Panc1 (cell line): ENCODE data around the gene HNRNPUL1. TPM values are rescaled to one million over a fixed set of nuclear protein-coding genes. Genes with fewer than 3 reads are reported as not detected.

ENCODE experiments used
- ATAC-seq: fragments of 200-7000 bp; cut with Tn5 transposase; 2 replicates; pipeline ENCODE4 v1.9.1; 2020; ENCODE audit warnings: mild to moderate bottlenecking, moderate library complexity
- BruUV-seq: library from RNA; stranded (reverse); fragments of 400-500 nt; replicated peaks from 2 replicates; lab custom pipeline; 2021; lab: Mats Ljungman, UMichigan
- CTCF ChIA-PET: fragments of 300-600 bp; sonication (Branson Sonifier 250); formaldehyde crosslinking; loops from one replicate; lab custom pipeline; 2022; ENCODE audit warnings: antibody characterized with exemption; lab: Charles Lee
- POLR2A ChIA-PET: fragments of 300-600 bp; sonication (Branson Sonifier 250); formaldehyde crosslinking; loops from one replicate; lab custom pipeline; 2022; ENCODE audit warnings: antibody characterized with exemption; lab: Charles Lee
- DNase-seq: peaks from one replicate; pipeline ENCODE4 v3.0.0-alpha.2; 2010; ENCODE audit warnings: low read depth, low spot score
- H3K27ac ChIP-seq: 2 replicates; pipeline ENCODE4 v1.5.1; 2011; ENCODE audit warnings: mild to moderate bottlenecking, low read length, inconsistent platforms
- H3K27me3 ChIP-seq: fragments of 200-500 bp; sonication (Bioruptor generic); 2 replicates; pipeline ENCODE4 v1.6.0; 2014; ENCODE audit warnings: low read length, inconsistent platforms; ENCODE audit not compliant: control insufficient read depth, insufficient read depth
- H3K36me3 ChIP-seq: fragments of 200-500 bp; sonication (Bioruptor generic); 2 replicates; pipeline ENCODE4 v1.5.1; 2014; ENCODE audit warnings: inconsistent platforms, mild to moderate bottlenecking, low read length, moderate library complexity; ENCODE audit not compliant: control insufficient read depth, insufficient read depth
- H3K4me1 ChIP-seq: 2 replicates; pipeline ENCODE4 v1.5.1; 2011; ENCODE audit warnings: inconsistent platforms, mild to moderate bottlenecking, low read length, moderate library complexity; ENCODE audit not compliant: control insufficient read depth, insufficient read depth
- H3K4me3 ChIP-seq, 2 experiments: 2 replicates each; pipeline ENCODE4 v1.5.1; 2011 to 2012; ENCODE audit warnings: low read depth in 2 of 2, low read length in 2 of 2, mild to moderate bottlenecking in 2 of 2, inconsistent platforms in 1 of 2, moderate library complexity in 1 of 2
- H3K9me3 ChIP-seq: fragments of 200-500 bp; sonication (Bioruptor generic); 2 replicates; pipeline ENCODE4 v1.5.1; 2014; ENCODE audit warnings: low read depth, mild to moderate bottlenecking, inconsistent platforms, low read length, moderate library complexity; ENCODE audit not compliant: control insufficient read depth, insufficient read depth
- CTCF ChIP-seq: fragments of 450-650 bp; IDR thresholded peaks from 2 replicates; pipeline ENCODE4 v1.5.1; 2017; ENCODE audit warnings: mild to moderate bottlenecking
- POLR2AphosphoS5 ChIP-seq: IDR thresholded peaks from 2 replicates; pipeline ENCODE4 v1.6.1; 2012; ENCODE audit warnings: mild to moderate bottlenecking, low read depth, low read length, moderate library complexity
- REST ChIP-seq, 2 experiments: IDR thresholded peaks; 2 replicates each; pipeline ENCODE4 v1.6.1; 2011 to 2012; ENCODE audit warnings: low read depth in 2 of 2, control low read depth in 1 of 2, low read length in 1 of 2, mild to moderate bottlenecking in 1 of 2, moderate library complexity in 1 of 2; ENCODE audit not compliant: insufficient read depth in 1 of 2
- SIN3A ChIP-seq: IDR thresholded peaks from 2 replicates; pipeline ENCODE4 v1.6.1; 2012; ENCODE audit warnings: low read depth, mild to moderate bottlenecking, low read length, moderate library complexity, borderline replicate concordance; ENCODE audit not compliant: insufficient read depth
- TCF7L2 ChIP-seq: IDR thresholded peaks from 2 replicates; pipeline ENCODE4 v1.6.1; 2011; ENCODE audit warnings: mild to moderate bottlenecking, low read depth, low read length, inconsistent platforms
- in situ Hi-C: cut with HindIII; loops from 2 replicates; pipeline ENCODE4 v1.10.0; 2016; ENCODE audit warnings: low sequenced_read_pairs, low pct_unique_long_range_greater_than_20kb
- intact Hi-C: fragments of 100-400 bp; cut with micrococcal nuclease; formaldehyde crosslinking; loops from one replicate; pipeline ENCODE4 v1.10.0; 2022; ENCODE audit not compliant: unreplicated experiment
- total RNA-seq: library from RNA; stranded (reverse); gene quantifications from one replicate; pipeline ENCODE4 v1.2.1, GENCODE V29; 2021; ENCODE audit not compliant: unreplicated experiment

HNRNPUL1 gene
- total RNA-seq, 1 experiment from 2014 or later: 183 TPM

DNA sequence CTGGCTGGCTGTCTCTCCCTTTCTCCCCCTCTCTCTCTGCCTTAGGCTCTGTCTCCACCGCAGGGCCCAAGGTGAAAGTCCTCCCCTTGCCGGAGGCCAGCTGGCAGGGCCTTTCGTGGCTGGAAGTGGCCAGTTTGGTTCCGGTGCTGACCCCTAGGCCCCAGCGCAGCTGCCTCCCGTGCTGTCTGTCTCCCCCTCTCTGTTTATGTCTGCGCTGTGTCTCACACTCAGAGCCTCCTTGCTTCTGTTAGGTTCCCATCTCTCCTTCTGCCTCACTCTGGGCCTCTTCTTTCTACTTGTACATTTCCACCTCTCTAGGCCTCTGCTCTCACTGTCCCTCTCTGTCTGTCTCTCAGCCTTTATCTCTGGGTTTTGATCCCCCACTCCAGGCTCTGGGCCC, 58.9 kb downstream of the HNRNPUL1 start:
- ChIA-PET POLR2A (no interaction called here), CTCF (no interaction called here)
- Histone ChIP-seq H3K4me3 (no peak overlapping the region), H3K27ac (peak overlapping the region; percentile 71), H3K27me3 (no peaks in the 10 kb centered on the region), H3K9me3 (no peaks in the 10 kb centered on the region), H3K4me1 (peaks cover 43% of the 10 kb centered on the region), H3K36me3 (no peaks in the 10 kb centered on the region)
- peak; percentile 7; the same call in 1 of the 2 replicates for ATAC-seq
- no peak for DNase-seq
- no TSS peak for BruUV-seq
- intact Hi-C loops: no loop called here
- in situ Hi-C loops: no loop called here
- TF ChIP-seq CTCF (no peak), TCF7L2 (no peak), POLR2AphosphoS5 (no peak), REST (IDR thresholded peaks at IDR 0.05; ENCODE audit: insufficient read depth in 1 of 2, low read depth in 2 of 2, low read length in 1 of 2) (no peak), SIN3A (no peak)

DNA sequence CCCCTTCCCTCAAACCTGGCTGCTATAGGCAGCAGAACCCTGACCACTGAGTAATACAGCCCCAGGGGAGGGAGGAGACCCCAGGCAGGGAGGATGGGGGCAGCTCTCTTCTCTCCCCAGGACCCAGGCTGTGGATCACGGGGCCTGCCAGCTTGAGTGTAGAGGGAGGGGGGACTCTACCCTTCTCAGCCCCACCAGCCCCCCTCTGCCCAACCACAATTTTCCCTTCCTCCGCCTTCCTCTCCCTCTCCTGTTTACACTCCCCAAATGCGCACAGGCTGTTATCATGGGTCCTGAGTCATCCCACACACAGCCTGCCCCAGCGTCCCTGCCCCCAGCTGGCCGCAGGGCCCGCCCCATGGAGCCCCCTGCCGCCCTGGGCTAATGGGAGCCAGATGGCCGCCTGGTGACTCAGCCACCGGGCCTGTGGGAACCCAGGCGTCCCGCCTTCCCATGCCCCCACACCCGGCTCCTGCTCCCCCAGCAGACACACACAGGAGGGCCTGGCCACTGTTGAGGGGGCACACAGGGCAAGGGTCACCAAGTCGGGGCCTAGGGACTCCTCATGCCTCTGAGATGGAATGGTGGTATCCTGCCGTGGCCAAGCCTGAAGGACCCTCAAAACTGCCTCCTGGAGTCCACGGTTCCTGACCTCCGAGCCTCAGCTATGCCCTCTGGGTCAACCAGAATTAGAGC, 59.4 kb downstream of the HNRNPUL1 start:
- no peaks in the 10 kb centered on the region for H3K36me3 ChIP-seq
- no peaks in the 10 kb centered on the region for H3K9me3 ChIP-seq
- ChIA-PET CTCF (no interaction called here), POLR2A (no interaction called here)
- no TSS peak for BruUV-seq
- DNase-seq: no peak
- no peak overlapping the region for H3K4me3 ChIP-seq
- H3K27me3 ChIP-seq: no peaks in the 10 kb centered on the region
- in situ Hi-C loops: no loop called here
- TF ChIP-seq CTCF (no peak), POLR2AphosphoS5 (no peak), SIN3A (no peak), TCF7L2 (no peak), REST (IDR thresholded peaks at IDR 0.05; ENCODE audit: insufficient read depth in 1 of 2, low read depth in 2 of 2, low read length in 1 of 2) (no peak)
- peak; percentile 51 for ATAC-seq
- peaks cover 47% of the 10 kb centered on the region for H3K4me1 ChIP-seq
- intact Hi-C loops: no loop called here
- peak overlapping the region; percentile 71 for H3K27ac ChIP-seq
